Hematopoietic multipotent progenitor cell treated with erythropoietin and hydrocortisone succinate and interleukin-3 and kit ligand, for 6 days (in vitro differentiated cells): Measurements from ENCODE around the gene SUN1.
A peak's percentile ranks its signal among the peaks of the same experiment; 100 is the strongest.
"Not testable (repeated sequence)": the region's sequence is repeated elsewhere in the genome, so short reads cannot be mapped to it uniquely, and the experiment has no call there.

Experiments used
- DNase-seq: peaks from one replicate; pipeline ENCODE4 v3.0.0-alpha.2; 2015

SUN1 gene, protein sequence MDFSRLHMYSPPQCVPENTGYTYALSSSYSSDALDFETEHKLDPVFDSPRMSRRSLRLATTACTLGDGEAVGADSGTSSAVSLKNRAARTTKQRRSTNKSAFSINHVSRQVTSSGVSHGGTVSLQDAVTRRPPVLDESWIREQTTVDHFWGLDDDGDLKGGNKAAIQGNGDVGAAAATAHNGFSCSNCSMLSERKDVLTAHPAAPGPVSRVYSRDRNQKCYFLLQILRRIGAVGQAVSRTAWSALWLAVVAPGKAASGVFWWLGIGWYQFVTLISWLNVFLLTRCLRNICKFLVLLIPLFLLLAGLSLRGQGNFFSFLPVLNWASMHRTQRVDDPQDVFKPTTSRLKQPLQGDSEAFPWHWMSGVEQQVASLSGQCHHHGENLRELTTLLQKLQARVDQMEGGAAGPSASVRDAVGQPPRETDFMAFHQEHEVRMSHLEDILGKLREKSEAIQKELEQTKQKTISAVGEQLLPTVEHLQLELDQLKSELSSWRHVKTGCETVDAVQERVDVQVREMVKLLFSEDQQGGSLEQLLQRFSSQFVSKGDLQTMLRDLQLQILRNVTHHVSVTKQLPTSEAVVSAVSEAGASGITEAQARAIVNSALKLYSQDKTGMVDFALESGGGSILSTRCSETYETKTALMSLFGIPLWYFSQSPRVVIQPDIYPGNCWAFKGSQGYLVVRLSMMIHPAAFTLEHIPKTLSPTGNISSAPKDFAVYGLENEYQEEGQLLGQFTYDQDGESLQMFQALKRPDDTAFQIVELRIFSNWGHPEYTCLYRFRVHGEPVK

DNA sequence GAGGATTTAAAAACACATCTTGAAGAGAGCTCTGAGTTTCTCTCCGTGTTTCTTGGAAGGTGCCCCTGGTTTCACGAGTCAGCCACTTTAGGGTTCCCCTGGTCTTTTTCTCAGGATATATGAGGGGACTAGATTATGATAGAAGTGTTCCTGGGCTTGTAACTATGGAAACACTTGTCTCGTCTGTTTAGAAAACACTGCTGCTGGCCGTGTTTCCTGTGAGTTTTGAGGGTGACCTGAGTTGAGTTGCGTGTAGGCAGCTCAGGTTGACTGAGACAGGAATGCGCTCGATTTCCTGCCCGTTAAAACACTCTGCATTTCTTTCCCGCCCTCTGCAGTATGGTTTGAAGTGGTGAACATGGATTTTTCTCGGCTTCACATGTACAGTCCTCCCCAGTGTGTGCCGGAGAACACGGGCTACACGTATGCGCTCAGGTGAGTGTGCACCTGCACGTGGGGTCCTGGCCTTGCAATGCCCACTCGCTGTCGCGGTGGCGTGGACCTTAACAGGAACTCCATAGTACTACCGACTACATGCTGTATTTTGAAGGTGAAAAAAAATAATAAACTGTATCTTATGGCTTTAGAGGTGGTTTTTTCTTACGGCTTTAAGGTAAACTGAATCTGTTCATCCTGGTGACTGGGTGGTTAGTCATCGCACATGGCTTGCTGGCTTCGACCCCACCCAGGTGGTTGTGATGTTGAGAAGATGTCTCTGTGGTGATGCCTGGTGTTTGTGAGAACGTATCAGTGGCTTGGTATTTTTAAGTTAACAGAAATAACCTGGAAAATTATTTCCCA is at the start of gene SUN1:
SUN1 (plus strand) TSS at position 310 of the 801 bp plus-strand sequence; CDS start at position 359, 49 bp downstream.
- no peak for DNase-seq

DNA sequence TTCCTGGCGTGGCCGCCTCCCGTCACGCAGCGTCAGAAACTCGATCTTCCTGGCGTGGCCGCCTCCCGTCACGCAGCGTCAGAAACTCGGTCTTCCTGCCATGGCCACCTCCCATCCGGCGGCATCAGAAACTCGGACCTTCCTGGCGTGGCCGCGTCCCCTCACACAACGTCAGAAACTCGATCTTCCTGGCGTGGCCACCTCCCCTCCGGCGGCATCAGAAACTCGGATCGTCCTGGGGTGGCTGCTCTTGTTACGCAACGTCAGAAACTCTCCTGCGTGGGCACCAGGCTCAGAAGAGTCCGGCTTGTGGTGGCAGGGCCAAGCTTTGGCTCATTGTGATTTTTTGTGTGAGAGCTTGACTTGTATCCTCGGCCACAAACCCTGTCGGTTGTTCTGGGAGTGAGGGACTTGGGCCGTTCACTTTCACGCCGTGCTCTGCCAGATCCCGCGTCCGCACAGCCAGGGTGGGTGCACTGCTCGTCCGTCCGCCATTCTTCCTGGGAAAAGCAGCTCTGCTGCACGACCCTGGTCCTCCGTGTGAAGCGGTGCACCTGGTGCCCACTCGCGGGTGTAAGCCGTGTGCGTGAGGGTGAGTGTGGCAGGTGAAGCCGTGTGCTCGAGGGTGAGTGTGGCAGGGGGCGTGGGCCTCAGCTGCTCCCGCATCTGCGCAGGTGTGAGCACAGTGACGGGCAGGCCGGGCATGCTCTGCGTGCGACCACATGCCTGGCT is 49.4 kb upstream of the SUN1 start:
- no peak for DNase-seq

DNA sequence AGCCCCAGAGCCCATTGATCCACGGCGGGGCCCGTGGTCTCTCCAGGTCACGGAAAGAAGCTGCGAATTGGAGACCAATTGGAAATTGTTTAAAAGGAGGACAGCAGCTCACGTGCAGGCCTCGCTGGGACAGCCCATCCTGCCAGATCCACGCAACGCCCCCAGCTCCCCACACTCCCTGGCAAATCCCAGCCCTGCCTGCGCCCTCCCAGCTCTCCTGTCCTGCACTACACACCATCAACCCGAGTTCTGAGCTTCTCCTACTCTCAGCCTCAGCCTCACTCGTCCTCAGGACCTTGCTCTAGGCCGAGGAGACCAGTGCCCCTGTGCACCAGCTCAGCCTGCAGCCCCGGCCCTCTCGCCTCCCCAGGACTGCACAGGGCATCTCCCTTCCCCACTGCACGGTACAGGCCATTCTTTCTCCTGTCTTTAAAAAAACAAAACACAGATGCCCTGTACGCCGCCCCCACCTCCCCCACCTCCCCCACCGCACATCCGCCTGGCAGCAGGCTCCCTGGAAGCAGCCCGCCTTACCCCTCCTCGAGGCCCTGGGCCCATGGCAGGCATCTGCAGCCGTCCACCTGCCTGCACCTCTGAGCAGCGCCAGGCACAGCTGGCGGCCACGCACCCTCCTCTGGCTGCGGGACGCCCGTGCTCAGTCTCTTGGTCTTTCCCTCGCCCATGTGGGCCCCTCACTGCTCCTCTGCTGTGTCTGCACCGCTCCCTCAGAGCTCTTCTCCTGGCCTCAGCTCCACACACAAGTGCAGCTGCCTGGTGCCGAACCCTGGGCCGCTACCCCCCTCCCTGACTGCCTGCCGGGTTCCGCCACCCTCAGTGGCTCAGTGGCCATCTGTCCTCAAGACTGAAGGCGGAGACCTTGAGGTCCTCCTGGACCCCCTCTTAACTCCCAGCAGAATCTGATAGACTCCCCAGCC is 48.5 kb upstream of the SUN1 start:
- DNase-seq = no peak

DNA sequence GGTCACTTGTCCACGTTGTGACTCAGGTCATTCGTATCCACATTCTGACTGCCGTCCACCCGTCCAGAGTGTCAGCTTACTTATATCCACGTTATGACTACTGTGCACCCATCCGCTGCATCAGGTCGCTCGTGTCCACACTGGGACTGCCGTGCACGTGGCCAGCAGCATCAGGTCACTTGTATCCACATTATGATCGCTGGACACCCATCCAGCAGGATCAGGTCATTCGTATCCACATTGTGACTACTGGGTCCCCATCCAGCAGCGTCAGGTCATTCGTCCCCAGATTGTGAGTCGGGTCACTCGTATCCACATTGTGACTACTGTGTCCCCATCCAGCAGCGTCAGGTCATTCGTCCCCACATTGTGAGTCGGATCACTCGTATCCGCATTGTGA is 47.3 kb upstream of the SUN1 start:
- DNase-seq = no peak

DNA sequence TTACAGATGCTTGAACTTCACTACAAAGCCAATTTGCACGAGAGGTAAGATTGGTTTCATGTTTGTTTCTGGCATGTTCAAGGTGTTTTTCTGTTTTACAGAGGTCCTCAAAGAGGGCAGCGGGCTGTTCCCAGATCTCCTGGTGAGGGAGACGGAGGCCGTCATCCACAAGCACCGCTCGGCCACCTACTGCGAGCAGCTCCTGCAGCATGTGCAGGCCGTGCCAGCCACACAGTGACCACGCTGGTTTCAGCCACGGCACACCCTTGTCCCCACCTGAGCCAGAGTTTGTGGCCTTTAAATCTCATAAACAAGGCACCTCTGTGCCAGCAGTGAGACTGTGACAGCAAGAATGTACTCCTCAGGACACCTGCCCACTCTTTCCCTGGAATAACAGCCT is 46.9 kb upstream of the SUN1 start:
- no peak for DNase-seq

DNA sequence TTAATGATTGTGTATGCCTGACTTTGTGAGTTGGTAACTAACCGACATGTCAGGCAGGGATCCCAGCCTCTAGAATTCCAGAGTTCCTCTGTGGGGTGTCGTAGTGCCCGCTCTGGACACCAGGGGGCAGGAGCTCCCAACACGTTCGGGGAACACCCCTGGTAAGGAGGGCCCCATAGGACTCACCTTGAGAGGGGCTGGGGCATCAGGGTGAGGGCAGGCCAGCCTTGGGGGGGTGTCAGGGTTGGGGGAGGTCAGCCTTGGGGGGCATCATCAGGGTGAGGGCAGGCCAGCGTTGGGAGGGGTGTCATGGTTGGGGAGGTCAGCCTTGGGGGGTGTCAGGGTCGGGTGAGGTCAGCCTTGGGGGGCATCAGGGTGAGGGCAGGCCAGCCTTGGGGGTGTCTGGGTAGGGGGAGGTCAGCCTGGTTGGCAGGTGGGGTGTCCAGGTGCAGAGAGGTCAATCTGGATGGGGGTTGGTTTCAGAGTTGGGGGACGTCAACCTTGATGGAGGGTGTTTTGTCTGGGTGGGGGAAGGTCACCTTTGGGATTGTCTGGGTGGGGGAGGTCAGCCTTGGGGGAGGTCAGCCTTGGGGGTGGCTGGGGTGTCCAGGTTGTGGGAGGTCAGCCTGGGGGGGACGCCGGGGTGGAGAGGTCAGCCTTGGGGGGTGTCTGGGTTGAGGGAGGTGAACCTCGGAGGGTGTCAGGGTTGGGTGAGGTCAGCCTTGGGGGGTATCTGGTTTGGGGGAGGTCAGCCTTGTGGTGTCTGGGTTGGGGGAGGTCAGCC is 45.6 kb upstream of the SUN1 start:
- peak; percentile 67 for DNase-seq

DNA sequence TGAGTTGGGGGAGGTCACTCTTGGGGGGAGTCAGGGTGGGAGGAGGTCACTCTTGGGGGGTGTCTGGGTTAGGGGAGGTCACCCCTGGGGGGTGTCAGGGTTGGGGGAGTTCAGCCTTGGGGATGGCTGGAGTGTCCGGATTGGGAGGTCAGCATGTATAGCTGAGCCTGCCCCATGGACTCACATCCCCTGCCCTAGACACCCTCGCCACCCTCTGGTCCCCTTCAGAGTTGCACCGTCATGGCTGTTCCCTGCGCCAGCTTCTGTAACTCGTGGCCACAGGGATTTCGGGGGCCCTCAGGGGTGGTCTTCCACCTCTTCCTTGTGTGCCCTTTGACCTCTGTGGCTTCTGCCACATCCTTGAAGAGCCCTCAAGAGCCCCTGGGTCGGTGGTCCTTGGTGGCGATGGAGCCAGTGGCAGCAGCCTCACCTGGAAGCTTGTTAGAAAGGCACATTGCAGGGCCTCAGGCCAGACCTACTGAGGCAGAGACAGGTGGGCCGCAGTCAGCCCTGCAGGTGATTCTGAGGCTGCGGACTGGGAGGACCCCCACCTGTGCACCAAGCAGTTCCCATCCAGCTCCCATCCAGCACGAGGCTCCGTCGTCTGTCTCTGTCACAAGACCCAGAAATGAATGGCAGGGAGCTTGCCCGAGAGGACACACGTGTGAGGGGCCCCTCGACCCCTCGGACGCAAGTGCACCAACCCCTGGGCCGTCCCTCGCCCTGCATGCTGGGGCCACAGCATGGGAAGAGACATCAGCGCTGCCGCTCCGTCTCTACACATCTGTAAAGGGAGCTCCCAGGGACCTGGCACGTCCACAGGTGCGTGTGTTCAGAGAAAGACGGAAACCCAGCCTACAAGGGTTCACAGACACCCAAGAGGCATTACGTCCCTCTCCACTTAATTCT is 44.7 kb upstream of the SUN1 start:
- DNase-seq = peak; percentile 11

DNA sequence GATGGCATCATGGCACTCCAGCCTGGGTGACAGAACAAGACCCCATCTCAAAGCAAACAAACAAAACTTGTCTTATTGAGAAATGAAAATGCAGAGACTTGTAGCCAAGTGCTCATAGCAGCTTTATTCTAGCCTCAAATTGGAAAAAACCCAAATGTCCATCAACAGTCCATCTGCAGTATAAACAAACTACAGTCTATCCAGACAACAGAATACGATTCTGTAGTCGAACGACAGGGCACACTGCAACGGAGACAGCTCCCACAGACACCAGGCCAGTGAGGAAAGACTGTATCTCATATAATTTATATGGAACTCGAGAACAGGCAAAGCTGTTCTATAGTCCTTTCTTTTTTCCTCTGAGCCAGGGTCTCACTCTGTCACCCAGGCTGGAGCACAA is 40.8 kb upstream of the SUN1 start:
- no peak for DNase-seq

DNA sequence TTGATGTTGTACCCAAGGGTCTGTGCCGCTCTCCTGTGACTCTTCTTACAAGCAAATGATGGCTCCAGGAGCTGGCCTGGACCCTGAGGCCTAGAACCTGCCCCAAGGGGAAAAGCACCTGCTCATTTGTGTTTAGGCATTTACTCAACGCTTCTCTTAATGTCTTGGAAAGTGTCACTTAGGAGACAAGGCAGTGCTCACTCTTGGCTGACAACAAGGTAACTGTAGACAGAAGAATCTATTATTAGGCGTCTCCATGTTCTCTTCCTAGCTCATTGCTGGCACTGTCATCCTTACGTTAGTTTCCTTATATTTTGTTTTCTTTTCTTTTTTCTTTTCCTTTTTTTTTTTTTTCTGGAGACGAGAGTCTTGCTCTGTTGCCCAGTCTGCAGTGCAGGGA is 38.1 kb upstream of the SUN1 start:
- no peak for DNase-seq

DNA sequence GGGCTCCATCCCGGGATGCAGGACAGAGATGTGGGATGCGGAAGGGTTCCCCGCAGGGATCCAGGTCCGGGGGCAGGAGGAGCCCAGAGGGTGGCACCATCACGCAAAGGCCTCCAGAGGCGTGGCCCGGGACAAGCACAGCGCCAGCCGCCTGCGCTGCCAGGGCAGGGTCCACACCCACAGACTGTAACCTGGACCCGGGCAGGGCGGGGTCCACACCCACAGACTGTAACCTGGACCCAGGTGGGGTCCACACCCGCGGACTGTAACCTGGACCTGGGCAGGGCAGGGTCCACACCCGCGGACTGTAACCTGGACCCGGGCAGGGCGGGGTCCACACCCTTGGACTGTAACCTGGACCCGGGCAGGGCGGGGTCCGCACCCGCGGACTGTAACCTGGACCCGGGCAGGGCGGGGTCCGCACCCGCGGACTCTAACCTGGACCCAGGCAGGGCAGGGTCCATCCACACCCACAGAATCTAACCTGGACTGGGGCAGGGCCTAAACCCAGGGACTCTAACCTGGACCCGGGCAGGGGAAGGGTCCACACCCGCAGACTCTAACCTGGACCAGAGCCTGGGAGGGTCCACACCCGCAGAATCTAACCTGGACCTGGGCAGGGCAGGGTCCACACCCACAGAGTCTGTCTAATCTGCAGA is 37.5 kb upstream of the SUN1 start:
- no peak for DNase-seq

DNA sequence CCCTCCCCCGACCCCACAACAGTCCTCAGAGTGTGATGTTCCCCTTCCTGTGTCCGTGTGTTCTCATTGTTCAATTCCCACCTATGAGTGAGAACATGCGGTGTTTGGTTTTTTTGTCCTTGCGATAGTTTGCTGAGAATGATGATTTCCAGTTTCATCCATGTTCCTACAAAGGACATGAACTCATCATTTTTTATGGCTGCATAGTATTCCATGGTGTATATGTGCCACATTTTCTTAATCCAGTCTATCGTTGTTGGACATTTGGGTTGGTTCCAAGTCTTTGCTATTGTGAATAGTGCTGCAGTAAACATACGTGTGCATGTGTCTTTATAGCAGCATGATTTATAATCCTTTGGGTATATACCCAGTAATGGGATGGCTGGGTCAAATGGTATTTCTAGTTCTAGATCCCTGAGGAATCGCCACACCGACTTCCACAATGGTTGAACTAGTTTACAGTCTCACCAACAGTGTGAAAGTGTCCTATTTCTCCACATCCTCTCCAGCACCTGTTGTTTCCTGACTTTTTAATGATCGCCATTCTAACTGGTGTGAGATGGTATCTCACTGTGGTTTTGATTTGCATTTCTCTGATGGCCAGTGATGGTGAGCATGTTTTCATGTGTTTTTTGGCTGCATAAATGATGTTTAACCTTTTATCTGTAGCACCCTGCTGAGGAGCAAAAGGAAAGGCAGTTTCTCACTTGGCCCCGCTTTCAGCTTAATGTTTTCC is 35.7 kb upstream of the SUN1 start:
- not testable (repeated sequence) for DNase-seq

DNA sequence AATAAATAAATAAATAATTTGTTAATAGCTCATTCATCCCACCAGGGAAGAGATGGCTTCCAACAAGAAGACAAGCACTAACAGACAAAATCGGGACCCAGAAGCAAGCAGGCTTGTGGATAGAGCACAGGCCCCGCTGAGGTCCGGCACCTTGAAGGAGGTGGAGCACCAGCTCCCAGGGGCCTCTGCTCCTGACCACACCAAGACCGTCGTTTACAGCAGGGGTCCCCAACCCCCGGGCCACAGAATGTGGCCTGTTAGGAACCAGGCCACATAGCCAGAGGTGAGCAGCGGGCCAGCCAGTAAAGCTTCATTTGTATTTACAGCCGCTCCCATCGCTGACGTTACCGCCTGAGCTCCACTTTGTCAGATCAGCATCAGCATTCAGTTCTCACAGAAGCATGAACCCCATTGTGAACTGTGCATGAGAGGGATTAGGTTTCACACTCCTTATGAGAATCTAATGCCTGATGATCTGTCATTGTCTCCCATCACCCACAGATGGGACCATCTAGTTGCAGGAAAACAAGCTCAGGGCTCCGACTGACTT is 33.3 kb upstream of the SUN1 start:
- DNase-seq = no peak

DNA sequence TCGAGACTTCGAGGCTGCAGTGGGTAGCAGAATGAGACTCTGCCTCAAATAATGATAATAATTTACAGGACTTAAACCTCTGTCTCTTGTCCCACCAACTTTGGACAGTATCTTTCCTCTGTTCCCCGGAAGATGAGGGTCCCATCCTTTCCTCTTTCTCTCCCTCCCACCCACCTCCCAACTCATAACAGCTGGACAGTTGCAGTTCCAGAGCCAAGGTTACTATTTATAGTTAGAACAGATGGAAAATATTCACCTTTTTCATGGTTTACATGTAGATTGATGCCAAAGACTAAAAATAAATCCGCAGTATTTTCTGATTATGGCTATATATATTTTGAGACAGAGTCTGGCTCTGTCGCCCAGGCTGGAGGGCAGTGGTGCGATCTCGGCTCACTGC is 31.6 kb upstream of the SUN1 start:
- DNase-seq = no peak

DNA sequence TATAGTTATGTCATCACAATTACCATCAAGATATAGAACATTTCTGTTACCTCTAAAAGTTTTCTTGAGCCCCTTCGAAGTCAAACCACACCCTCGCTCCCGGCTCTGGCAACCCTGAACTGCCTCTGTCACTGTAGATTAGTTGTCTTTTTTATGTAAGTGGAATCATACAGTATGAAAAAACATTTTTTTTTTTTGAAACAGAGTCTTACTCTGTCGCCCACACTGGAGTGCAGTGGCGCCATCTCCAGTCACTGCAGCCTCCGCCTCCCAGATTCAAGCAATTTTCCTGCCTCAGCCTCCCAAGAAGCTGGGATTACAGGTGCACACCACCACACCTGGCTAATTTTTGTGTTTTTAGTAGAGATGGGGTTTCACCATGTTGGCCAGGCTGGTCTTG is 30.9 kb upstream of the SUN1 start:
- peak; percentile 15 for DNase-seq

DNA sequence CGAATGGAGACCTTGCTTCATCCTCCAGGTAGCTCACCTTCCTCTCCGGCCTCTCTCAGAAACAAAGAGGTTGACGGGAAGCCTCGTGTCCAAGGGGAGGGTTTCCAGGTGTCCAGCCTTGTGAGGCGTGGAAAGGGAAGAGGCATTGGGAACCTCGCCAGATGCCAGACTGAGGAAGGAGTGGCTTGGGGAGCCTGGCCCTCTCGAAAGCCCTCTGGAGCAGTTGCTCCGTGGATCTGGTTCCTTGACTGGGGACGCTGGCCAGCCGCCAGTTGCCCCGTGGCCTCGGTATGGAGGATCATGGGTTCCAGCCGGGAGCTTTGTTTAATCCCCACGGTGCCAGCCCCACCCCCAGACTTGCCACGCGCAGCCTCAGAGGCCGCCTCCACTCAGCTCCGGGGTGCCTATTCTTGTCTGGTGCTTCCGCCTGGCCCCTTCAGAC is 30.3 kb upstream of the SUN1 start:
- DNase-seq = no peak

DNA sequence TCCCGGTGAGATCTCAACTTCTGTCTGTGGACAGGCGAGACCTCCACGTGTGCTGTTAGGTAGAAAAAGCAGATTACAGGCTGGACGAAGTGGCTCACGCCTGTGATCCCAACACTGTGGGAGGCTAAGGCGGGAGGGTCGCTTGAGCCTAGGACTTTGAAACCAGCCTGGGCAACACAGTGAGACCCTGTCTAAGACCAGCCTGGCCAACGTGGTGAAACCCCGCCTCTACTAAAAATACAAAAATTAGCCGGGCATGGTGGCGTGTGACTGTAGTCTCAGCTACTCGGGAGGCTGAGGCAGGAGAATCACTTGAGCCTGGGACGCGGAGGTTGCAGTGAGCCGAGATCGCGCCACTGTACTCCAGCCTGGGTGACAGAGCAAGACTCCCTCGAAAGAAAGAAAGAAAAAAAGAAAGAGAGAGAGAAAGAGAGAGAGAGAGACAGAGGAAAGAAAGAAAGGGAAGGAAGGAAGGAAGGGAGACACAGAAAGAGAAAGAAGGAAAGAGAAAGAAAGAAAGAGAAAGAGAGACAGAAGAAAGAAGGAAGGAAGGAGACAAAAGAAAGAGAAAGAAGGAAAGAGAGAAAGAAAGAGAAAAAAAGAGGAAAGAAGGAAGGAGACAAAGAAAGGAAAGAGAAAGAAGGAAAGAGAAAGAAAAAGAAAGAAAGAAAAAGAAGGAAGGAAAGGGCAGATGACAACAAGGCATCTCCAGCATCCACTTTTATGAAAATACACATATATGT is 29.6 kb upstream of the SUN1 start:
- DNase-seq = no peak

DNA sequence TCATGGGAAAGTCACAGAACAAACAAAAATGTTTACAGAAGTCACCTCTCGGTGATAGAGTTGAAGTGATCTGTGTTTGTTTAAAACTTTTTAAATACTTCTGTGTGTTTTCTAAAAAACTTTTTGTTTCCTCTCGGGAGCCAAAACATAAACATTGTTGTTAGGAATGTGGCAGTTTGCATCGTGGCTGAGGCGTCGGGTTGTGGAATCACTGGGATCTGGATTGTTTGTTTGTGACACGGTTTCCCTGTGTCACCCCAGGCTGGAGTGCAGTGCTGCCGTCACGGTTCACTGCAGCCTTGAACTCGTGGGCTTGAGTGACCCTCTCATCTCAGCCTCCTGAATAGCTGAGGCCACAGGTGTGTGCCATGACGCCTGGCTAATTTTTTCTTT is 29.0 kb upstream of the SUN1 start:
- DNase-seq = no peak
